ENCODE results near the gene ILF2. TPM values are rescaled to one million over a fixed set of nuclear protein-coding genes. Genes with fewer than 3 reads are reported as not detected.

ILF2 gene
- total RNA-seq, 2 donors from 2014 or later = 136 to 142 TPM

- no peak for ATAC-seq
- H3K9me3 ChIP-seq (ENCODE audit: control insufficient read depth, low read length, poor library complexity, severe bottlenecking) = no peaks in the 10 kb centered on the region
- Mint-ChIP-seq H3K4me1 (peaks cover 16% of the 10 kb centered on the region), H3K36me3 (ENCODE audit: low read depth) (peaks cover 2% of the 10 kb centered on the region), H3K4me3 (no peak overlapping the region), H3K27me3 (peaks cover 33% of the 10 kb centered on the region), H3K27ac (peak overlapping the region; percentile 63)
- DNase-seq = no peak
Observed at GRCh38 chr1:153688276-153688675, 17.5 kb upstream of the ILF2 start.

- H3K4me3 Mint-ChIP-seq = no peak overlapping the region
- ATAC-seq (no peak), DNase-seq (no peak)
- H3K27ac Mint-ChIP-seq = peak overlapping the region; percentile 63
- peaks cover 33% of the 10 kb centered on the region for H3K27me3 Mint-ChIP-seq
- peaks cover 16% of the 10 kb centered on the region for H3K4me1 Mint-ChIP-seq
- peaks cover 2% of the 10 kb centered on the region for H3K36me3 Mint-ChIP-seq (ENCODE audit: low read depth)
- H3K9me3 ChIP-seq (ENCODE audit: control insufficient read depth, low read length, poor library complexity, severe bottlenecking) = no peaks in the 10 kb centered on the region
Observed at GRCh38 chr1:153687346-153688125, 16.7 kb upstream of the ILF2 start.

GRCh38 chr1:153685544-153686340 lies 14.9 kb upstream of the ILF2 start:
- Mint-ChIP-seq H3K4me1 (peaks cover 13% of the 10 kb centered on the region), H3K4me3 (no peak overlapping the region), H3K36me3 (ENCODE audit: low read depth) (peaks cover 2% of the 10 kb centered on the region), H3K27ac (no peak overlapping the region), H3K27me3 (peaks cover 44% of the 10 kb centered on the region)
- no peaks in the 10 kb centered on the region for H3K9me3 ChIP-seq (ENCODE audit: control insufficient read depth, low read length, poor library complexity, severe bottlenecking)
- no peak for ATAC-seq
- no peak for DNase-seq

- Mint-ChIP-seq H3K27ac (no peak overlapping the region), H3K36me3 (ENCODE audit: low read depth) (peaks cover 3% of the 10 kb centered on the region), H3K27me3 (peaks cover 53% of the 10 kb centered on the region), H3K4me3 (no peak overlapping the region), H3K4me1 (peaks cover 14% of the 10 kb centered on the region)
- ATAC-seq (no peak), DNase-seq (no peak)
- H3K9me3 ChIP-seq (ENCODE audit: control insufficient read depth, low read length, poor library complexity, severe bottlenecking) = no peaks in the 10 kb centered on the region
Observed at GRCh38 chr1:153684892-153685291, 14.1 kb upstream of the ILF2 start.

GRCh38 chr1:153683854-153684253 lies 13.1 kb upstream of the ILF2 start:
- Mint-ChIP-seq H3K4me3 (no peak overlapping the region), H3K36me3 (ENCODE audit: low read depth) (peaks cover 6% of the 10 kb centered on the region), H3K4me1 (peaks cover 17% of the 10 kb centered on the region), H3K27me3 (peaks cover 57% of the 10 kb centered on the region), H3K27ac (no peak overlapping the region)
- no peaks in the 10 kb centered on the region for H3K9me3 ChIP-seq (ENCODE audit: control insufficient read depth, low read length, poor library complexity, severe bottlenecking)
- DNase-seq = no peak
- ATAC-seq = no peak

GRCh38 chr1:153682730-153683129 lies 11.9 kb upstream of the ILF2 start:
- Mint-ChIP-seq H3K27me3 (peaks cover 62% of the 10 kb centered on the region), H3K27ac (no peak overlapping the region), H3K4me3 (no peak overlapping the region), H3K36me3 (ENCODE audit: low read depth) (peaks cover 9% of the 10 kb centered on the region), H3K4me1 (peaks cover 21% of the 10 kb centered on the region)
- ATAC-seq (no peak), DNase-seq (no peak)
- no peaks in the 10 kb centered on the region for H3K9me3 ChIP-seq (ENCODE audit: control insufficient read depth, low read length, poor library complexity, severe bottlenecking)

GRCh38 chr1:153680120-153680403 lies 9.3 kb upstream of the ILF2 start:
- DNase-seq = no peak
- Mint-ChIP-seq H3K27ac (peak overlapping the region; percentile 69), H3K4me3 (peak overlapping the region; percentile 91), H3K27me3 (peaks cover 57% of the 10 kb centered on the region), H3K4me1 (peaks cover 26% of the 10 kb centered on the region), H3K36me3 (ENCODE audit: low read depth) (peaks cover 12% of the 10 kb centered on the region)
- no peaks in the 10 kb centered on the region for H3K9me3 ChIP-seq (ENCODE audit: control insufficient read depth, low read length, poor library complexity, severe bottlenecking)
- ATAC-seq = no peak

- Mint-ChIP-seq H3K36me3 (ENCODE audit: low read depth) (peaks cover 12% of the 10 kb centered on the region), H3K27me3 (peaks cover 57% of the 10 kb centered on the region)
Observed at GRCh38 chr1:153679337-153680119, 8.7 kb upstream of the ILF2 start.

GRCh38 chr1:153678519-153679336 lies 7.9 kb upstream of the ILF2 start, which contains the start of gene NPR1:
Gene NPR1, plus strand, starts transcription at chr1:153678688. Its CDS starts 421 bp downstream, at chr1:153679109.
- no peak for DNase-seq
- H3K4me1 Mint-ChIP-seq = peaks cover 22% of the 10 kb centered on the region
- no peaks in the 10 kb centered on the region for H3K9me3 ChIP-seq (ENCODE audit: control insufficient read depth, low read length, poor library complexity, severe bottlenecking)
- peak within 1 kb of the TSS; percentile 91 for H3K4me3 Mint-ChIP-seq
- H3K27ac Mint-ChIP-seq = peak within 1 kb of the TSS; percentile 69
- peaks cover 12% of the 10 kb centered on the region for H3K36me3 Mint-ChIP-seq (ENCODE audit: low read depth)
- peak; percentile 48 for ATAC-seq
- peaks cover 52% of the 10 kb centered on the region for H3K27me3 Mint-ChIP-seq

More at GRCh38 chr1:153679337-153680119, 8.7 kb upstream of the ILF2 start:
- H3K4me1 Mint-ChIP-seq = peaks cover 26% of the 10 kb centered on the region
- H3K4me3 Mint-ChIP-seq = peak overlapping the region; percentile 91
- H3K9me3 ChIP-seq (ENCODE audit: control insufficient read depth, low read length, poor library complexity, severe bottlenecking) = no peaks in the 10 kb centered on the region
- ATAC-seq (peak; percentile 74), DNase-seq (peak in 2 of 3 donors; percentile 9 to 17)
- peak overlapping the region; percentile 69 for H3K27ac Mint-ChIP-seq

- no peaks in the 10 kb centered on the region for H3K9me3 ChIP-seq (ENCODE audit: control insufficient read depth, low read length, poor library complexity, severe bottlenecking)
- Mint-ChIP-seq H3K36me3 (ENCODE audit: low read depth) (peaks cover 12% of the 10 kb centered on the region), H3K27ac (peak overlapping the region; percentile 27), H3K4me3 (peak overlapping the region; percentile 91), H3K27me3 (peaks cover 47% of the 10 kb centered on the region), H3K4me1 (peaks cover 19% of the 10 kb centered on the region)
- DNase-seq (peak; percentile 17 to 23 (median 20)), ATAC-seq (peak; percentile 63)
Observed at GRCh38 chr1:153677718-153678518, 7.1 kb upstream of the ILF2 start.

GRCh38 chr1:153673511-153673910 lies 2.7 kb upstream of the ILF2 start:
- peaks cover 7% of the 10 kb centered on the region for H3K36me3 Mint-ChIP-seq (ENCODE audit: low read depth)
- H3K4me3 Mint-ChIP-seq = no peak overlapping the region
- no peak for ATAC-seq
- DNase-seq = no peak
- H3K4me1 Mint-ChIP-seq = peaks cover 11% of the 10 kb centered on the region
- H3K9me3 ChIP-seq (ENCODE audit: control insufficient read depth, low read length, poor library complexity, severe bottlenecking) = no peaks in the 10 kb centered on the region
- H3K27ac Mint-ChIP-seq = no peak overlapping the region
- peaks cover 21% of the 10 kb centered on the region for H3K27me3 Mint-ChIP-seq
